Mesothelial cell of epicardium (in vitro differentiated cells): ENCODE data around the gene NFATC1. TPM values are rescaled to one million over a fixed set of nuclear protein-coding genes. Genes with fewer than 3 reads are reported as not detected.

ENCODE experiments used
- DNase-seq, 2 experiments: peaks; one replicate each; pipeline ENCODE4 v3.0.0; 2021; ENCODE audit warnings: low spot score in 2 of 2; ENCODE audit not compliant: unreplicated experiment in 2 of 2
- H3K27ac Mint-ChIP-seq: 2 replicates; pipeline ENCODE4 v1.8.0; 2021; ENCODE audit warnings: mixed read lengths
- H3K27me3 Mint-ChIP-seq: 2 replicates; pipeline ENCODE4 v1.8.0; 2021; ENCODE audit warnings: low read depth, mixed read lengths
- H3K36me3 Mint-ChIP-seq: 2 replicates; pipeline ENCODE4 v1.8.0; 2021; ENCODE audit warnings: mixed read lengths
- H3K4me1 Mint-ChIP-seq: 2 replicates; pipeline ENCODE4 v1.8.0; 2021; ENCODE audit warnings: mixed read lengths
- H3K4me3 Mint-ChIP-seq: 2 replicates; pipeline ENCODE4 v1.8.0; 2021; ENCODE audit warnings: mild to moderate bottlenecking, moderate library complexity, mixed read lengths
- H3K9me3 Mint-ChIP-seq: 2 replicates; pipeline ENCODE4 v1.8.0; 2021; ENCODE audit warnings: mixed read lengths
- CTCF ChIP-seq: fragments of 200-600 bp; sonication (generic); IDR thresholded peaks from one replicate; pipeline ENCODE4 v1.5.0; 2021; ENCODE audit warnings: antibody characterized with exemption; ENCODE audit not compliant: unreplicated experiment
- total RNA-seq: library from RNA; stranded (reverse); gene quantifications from 3 replicates; pipeline ENCODE4 v1.2.1, GENCODE V29; 2021

NFATC1 gene
- total RNA-seq, 1 donor from 2014 or later, result 13.4 TPM

DNA sequence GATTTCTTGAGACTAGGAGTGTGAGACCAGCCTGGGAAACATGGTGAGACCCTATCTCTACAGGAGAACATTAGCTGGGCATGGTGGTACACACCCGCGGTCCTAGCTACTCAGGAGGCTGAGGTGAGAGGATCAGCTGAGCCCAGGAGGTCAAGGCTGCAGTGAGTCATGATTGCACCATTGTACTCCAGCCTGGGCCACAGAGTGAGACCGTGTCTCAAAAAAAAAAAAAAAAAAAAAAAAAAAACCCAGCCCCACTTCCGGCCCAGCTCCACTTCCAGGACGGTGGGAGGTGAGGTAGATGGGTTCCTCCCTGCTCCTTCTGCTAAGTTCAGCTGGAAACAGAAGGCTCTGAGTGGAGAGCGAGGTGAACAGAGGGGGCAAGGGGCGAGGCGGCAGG, 41.4 kb upstream of the NFATC1 start:
- peaks cover 4% of the 10 kb centered on the region for H3K36me3 Mint-ChIP-seq
- no peak overlapping the region for H3K27ac Mint-ChIP-seq
- no peak overlapping the region for H3K4me3 Mint-ChIP-seq
- H3K4me1 Mint-ChIP-seq, result no peaks in the 10 kb centered on the region
- H3K27me3 Mint-ChIP-seq, result no peaks in the 10 kb centered on the region
- TF ChIP-seq CTCF, result no peak
- DNase-seq, result no peak
- H3K9me3 Mint-ChIP-seq, result no peaks in the 10 kb centered on the region

DNA sequence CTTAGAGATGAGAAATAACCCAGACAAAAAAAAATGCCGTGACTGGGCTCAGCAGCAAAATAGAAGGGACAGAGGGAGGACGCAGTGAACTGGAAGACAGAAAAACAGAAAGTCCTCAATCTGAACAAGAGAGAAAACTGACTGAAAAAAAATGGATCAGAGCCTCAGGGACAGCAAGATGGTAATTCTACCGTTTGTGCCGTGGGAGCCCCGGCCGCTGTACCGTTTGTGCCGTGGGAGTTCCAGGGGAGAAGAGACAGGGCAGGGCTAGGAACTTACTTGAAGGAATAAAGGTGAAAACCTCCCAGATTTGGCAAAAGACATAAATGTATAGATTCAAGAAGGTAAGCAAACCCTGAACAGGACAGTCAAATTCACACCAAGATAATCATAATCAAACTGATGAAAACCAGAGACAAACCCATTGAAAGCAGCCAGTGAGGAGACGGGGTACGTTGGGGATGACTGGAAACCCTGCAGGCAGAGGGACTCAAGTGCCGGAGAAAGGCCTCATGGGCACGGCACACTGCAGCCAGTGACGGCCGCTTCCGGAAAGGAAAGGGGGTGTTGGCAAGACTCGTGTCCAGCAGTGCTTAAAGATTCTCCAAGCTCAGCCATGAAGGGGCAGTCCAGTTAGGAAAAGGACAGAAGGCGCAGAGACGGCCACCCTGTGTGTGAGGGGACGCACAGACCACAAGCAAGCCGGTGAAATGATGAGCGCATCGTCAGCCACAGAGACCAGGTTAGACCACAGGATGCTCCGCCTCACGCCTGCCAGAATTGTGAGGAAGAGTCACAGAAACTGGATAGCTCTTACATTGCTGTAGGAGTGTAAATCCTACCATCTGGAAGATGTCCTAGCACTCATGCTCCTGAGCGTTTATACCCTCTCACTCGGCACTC, 40.0 kb upstream of the NFATC1 start:
- no peak for TF ChIP-seq CTCF
- Mint-ChIP-seq H3K9me3 (no peaks in the 10 kb centered on the region), H3K27ac (no peak overlapping the region), H3K4me1 (no peaks in the 10 kb centered on the region), H3K36me3 (peaks cover 10% of the 10 kb centered on the region), H3K4me3 (no peak overlapping the region), H3K27me3 (no peaks in the 10 kb centered on the region)
- no peak for DNase-seq

DNA sequence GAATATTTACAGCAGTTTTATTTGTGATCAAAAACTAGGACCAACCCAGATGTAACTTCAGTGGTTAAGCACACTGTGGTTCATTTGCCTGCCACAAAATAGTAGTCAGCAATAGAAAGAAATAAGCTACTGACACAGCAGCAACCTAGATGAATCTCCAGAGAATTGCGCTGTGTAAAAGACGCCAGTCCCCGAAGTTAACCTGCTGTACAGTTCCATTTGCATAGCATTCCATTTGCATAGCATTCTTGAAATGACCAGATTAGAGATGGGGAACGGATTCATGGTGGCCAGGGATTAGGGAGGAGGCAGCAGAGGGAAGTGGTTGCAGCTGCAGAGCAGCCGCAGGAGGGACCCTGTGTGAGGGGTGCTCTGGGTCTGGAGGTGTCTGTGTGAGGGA, 39.3 kb upstream of the NFATC1 start:
- no peak overlapping the region for H3K27ac Mint-ChIP-seq
- no peak for DNase-seq
- no peaks in the 10 kb centered on the region for H3K27me3 Mint-ChIP-seq

DNA sequence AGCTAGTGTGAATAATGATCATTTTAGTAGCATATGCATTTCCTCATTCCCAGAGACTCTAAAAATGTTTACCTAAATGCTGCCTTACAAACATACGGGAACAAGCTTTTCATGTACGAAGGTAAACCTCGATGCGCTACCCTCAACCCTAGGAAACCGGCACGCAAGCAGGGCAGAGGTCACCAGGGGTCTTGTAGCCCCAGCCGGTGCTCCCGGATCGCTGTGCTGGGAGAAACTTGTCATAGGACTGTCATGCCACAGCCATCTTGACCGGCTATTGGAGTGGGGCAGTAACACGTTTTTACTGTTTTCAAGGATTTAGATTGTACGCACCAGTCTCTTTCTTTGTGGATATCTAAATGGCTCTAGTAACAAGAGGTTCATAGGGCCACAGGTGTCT, 34.8 kb upstream of the NFATC1 start:
- H3K27ac Mint-ChIP-seq, result no peak overlapping the region
- peaks cover 38% of the 10 kb centered on the region for H3K36me3 Mint-ChIP-seq
- H3K4me1 Mint-ChIP-seq, result no peaks in the 10 kb centered on the region
- no peaks in the 10 kb centered on the region for H3K27me3 Mint-ChIP-seq
- TF ChIP-seq CTCF, result no peak
- peaks cover 6% of the 10 kb centered on the region for H3K9me3 Mint-ChIP-seq
- no peak overlapping the region for H3K4me3 Mint-ChIP-seq
- no peak for DNase-seq

More for the DNA sequence above, 39.3 kb upstream of the NFATC1 start:
- Mint-ChIP-seq H3K36me3 (peaks cover 18% of the 10 kb centered on the region), H3K9me3 (no peaks in the 10 kb centered on the region), H3K4me3 (no peak overlapping the region), H3K4me1 (no peaks in the 10 kb centered on the region)
- no peak for TF ChIP-seq CTCF

DNA sequence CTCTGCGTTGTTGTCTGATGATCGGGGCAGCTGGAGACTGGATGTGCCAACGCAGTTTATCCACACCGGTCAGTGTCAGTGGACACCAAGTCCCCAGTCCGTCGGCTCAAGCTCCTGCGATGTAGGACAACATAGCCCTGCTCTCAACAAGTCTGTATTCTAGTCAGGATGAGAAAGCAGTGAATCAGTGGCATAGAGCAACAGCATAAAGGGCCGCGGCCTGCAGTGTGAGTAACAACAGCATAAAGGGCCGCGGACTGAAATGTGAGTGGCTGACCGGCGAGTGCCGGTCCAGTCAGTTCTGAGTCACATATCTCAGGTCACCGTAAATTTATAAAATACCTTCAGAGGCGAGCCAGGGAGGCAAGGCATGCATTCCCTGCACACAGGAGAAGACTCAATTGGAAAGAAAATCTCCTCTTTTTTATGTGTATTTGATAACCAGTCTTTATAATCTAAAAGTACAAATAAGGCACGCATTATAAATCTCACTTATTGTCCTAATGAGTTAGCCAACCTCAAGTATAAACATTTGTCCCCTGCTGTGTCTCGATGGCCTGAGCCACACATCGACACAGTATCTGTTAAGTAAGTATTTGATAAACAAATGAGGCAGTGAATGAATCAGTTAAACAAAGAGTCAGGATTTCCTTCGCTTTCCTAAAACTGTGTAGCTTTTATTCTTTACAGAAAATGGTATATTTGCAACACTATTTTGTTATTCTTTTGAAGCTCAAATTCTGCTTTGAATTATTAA, 33.8 kb upstream of the NFATC1 start:
- Mint-ChIP-seq H3K4me1 (peaks cover 2% of the 10 kb centered on the region), H3K4me3 (no peak overlapping the region), H3K27ac (no peak overlapping the region), H3K9me3 (peaks cover 6% of the 10 kb centered on the region), H3K27me3 (no peaks in the 10 kb centered on the region), H3K36me3 (peaks cover 38% of the 10 kb centered on the region)
- no peak for DNase-seq
- no peak for TF ChIP-seq CTCF
